ENCODE data around the gene ATXN7L2.

DNA sequence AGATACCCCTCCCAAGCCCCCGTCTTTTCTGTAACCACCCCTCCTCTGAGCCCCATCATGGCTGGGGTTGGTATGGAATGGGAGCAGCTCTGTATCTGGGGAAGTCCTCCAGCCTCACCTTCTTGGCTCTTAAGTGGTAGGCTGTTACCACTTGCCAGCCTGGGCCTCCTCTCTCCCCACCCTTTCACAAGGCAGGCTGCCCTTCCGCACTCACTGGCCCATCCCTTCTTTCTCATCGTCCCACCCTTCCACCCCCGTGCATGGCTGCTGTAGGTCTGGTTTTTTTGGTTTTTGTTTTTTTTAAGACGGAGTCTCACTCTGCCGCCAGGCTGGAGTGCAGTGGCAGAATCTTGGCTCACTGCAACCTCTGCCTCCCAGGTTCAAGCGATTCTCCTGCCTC is 15.4 kb downstream of the ATXN7L2 start:
- no peak for TF ChIP-seq POLR2A (IDR thresholded peaks at IDR 0.05)
- TF ChIP-seq, protein P1, sequence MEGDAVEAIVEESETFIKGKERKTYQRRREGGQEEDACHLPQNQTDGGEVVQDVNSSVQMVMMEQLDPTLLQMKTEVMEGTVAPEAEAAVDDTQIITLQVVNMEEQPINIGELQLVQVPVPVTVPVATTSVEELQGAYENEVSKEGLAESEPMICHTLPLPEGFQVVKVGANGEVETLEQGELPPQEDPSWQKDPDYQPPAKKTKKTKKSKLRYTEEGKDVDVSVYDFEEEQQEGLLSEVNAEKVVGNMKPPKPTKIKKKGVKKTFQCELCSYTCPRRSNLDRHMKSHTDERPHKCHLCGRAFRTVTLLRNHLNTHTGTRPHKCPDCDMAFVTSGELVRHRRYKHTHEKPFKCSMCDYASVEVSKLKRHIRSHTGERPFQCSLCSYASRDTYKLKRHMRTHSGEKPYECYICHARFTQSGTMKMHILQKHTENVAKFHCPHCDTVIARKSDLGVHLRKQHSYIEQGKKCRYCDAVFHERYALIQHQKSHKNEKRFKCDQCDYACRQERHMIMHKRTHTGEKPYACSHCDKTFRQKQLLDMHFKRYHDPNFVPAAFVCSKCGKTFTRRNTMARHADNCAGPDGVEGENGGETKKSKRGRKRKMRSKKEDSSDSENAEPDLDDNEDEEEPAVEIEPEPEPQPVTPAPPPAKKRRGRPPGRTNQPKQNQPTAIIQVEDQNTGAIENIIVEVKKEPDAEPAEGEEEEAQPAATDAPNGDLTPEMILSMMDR (IDR thresholded peaks at IDR 0.05) = no peak
